GM19239 (cell line): ENCODE results near the gene PLP2.
"Not testable (repeated sequence)": the region's sequence is repeated elsewhere in the genome, so short reads cannot be mapped to it uniquely, and the experiment has no call there.

Experiments
- DNase-seq: peaks from one replicate; pipeline ENCODE4 v3.0.0; 2011; ENCODE audit warnings: low spot score; ENCODE audit not compliant: insufficient read length
- FAIRE-seq: peaks from 2 replicates; lab custom pipeline; 2011; peaks lifted over from hg19 to GRCh38; lab: Jason Lieb, UNC

PLP2 gene

GRCh38 chrX:49162620-49163019, 9.1 kb upstream of the PLP2 start, which contains the start of gene MAGIX:
Gene MAGIX (plus strand): TSS chrX:49162758. CDS start chrX:49162890, 132 bp downstream.
- FAIRE-seq, result no peak

GRCh38 chrX:49163555-49164419, 7.9 kb upstream of the PLP2 start:
- FAIRE-seq (peak; percentile 91), DNase-seq (no peak)

More at GRCh38 chrX:49162620-49163019, 9.1 kb upstream of the PLP2 start, which contains the start of gene MAGIX:
- DNase-seq, result no peak

GRCh38 chrX:49164589-49165360, 6.9 kb upstream of the PLP2 start:
- FAIRE-seq (no peak), DNase-seq (no peak)

GRCh38 chrX:49165901-49166881, 5.5 kb upstream of the PLP2 start:
- FAIRE-seq, result peak; percentile 68
- no peak for DNase-seq

- DNase-seq (no peak), FAIRE-seq (peak; percentile 96)
Observed at GRCh38 chrX:49166914-49167739, 4.6 kb upstream of the PLP2 start.

GRCh38 chrX:49167740-49168108, 4.0 kb upstream of the PLP2 start:
- FAIRE-seq (no peak), DNase-seq (no peak)

- FAIRE-seq (peak; percentile 84), DNase-seq (no peak)
Observed at GRCh38 chrX:49172280-49172780, 632 bp downstream of the PLP2 start.

- not testable (repeated sequence) for DNase-seq, FAIRE-seq
Observed at GRCh38 chrX:49173544-49173943, 1.8 kb downstream of the PLP2 start.

GRCh38 chrX:49174723-49175122, 3.0 kb downstream of the PLP2 start:
- DNase-seq (no peak), FAIRE-seq (no peak)

- DNase-seq (no peak), FAIRE-seq (no peak)
Observed at GRCh38 chrX:49175435-49176274, 4.0 kb downstream of the PLP2 start.

GRCh38 chrX:49176421-49177326, 5.0 kb downstream of the PLP2 start:
- FAIRE-seq (peak; percentile 14), DNase-seq (no peak)

GRCh38 chrX:49177338-49177833, 5.7 kb downstream of the PLP2 start:
- FAIRE-seq (no peak), DNase-seq (no peak)

- no peak for FAIRE-seq
- no peak for DNase-seq
Observed at GRCh38 chrX:49177873-49178480, 6.3 kb downstream of the PLP2 start.

GRCh38 chrX:49178537-49178936, 6.8 kb downstream of the PLP2 start:
- FAIRE-seq (no peak), DNase-seq (no peak)

- FAIRE-seq, result no peak
Observed at GRCh38 chrX:49179358-49179757, 7.7 kb downstream of the PLP2 start.

GRCh38 chrX:49183701-49184281, 12.1 kb downstream of the PLP2 start:
- no peak for FAIRE-seq
- no peak for DNase-seq

More at GRCh38 chrX:49179358-49179757, 7.7 kb downstream of the PLP2 start:
- DNase-seq, result no peak
